ENCODE data around the gene SP3.

- TF ChIP-seq CTCF (IDR thresholded peaks at IDR 0.05) (no peak), POLR2AphosphoS5 (IDR thresholded peaks at IDR 0.05; ENCODE audit: low read depth, low read length) (no peak)
Measured at GRCh38 chr2:173922760-173923159, 42.4 kb downstream of the SP3 start.

All from Panc1 (cell line).